GM19455 (cell line): ENCODE measurements around the gene CACNA1B.
"Not testable (repeated sequence)": the region's sequence is repeated elsewhere in the genome, so short reads cannot be mapped to it uniquely, and the experiment has no call there.

Experiments
- ATAC-seq: cut with Tn5 transposase; IDR thresholded peaks from one replicate; pipeline ENCODE4 v1.9.1; 2021; ENCODE audit not compliant: unreplicated experiment

Gene CACNA1B

DNA sequence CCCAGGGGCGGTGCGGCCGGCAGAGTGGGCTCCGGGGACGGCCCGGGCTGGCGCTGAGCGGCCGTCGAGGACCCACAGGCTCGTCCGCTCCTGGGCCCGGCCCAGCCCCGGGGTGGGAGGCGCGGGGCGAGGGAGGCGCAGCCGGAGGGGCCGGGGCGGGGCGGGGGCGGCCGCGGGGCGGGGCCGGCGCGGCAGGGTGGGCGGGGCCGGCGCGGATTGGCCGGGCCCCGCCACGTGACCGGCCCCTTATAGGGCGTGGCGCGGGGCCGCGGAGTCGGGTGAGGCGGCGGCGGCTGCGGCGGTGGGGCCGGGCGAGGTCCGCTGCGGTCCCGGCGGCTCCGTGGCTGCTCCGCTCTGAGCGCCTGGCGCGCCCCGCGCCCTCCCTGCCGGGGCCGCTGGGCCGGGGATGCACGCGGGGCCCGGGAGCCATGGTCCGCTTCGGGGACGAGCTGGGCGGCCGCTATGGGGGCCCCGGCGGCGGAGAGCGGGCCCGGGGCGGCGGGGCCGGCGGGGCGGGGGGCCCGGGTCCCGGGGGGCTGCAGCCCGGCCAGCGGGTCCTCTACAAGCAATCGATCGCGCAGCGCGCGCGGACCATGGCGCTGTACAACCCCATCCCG, at the start of gene CACNA1B:
TSS of gene CACNA1B (plus strand) at position 277 of the 617 bp plus-strand sequence. CDS start at position 429, 152 bp downstream.
- ATAC-seq: not testable (repeated sequence)

DNA sequence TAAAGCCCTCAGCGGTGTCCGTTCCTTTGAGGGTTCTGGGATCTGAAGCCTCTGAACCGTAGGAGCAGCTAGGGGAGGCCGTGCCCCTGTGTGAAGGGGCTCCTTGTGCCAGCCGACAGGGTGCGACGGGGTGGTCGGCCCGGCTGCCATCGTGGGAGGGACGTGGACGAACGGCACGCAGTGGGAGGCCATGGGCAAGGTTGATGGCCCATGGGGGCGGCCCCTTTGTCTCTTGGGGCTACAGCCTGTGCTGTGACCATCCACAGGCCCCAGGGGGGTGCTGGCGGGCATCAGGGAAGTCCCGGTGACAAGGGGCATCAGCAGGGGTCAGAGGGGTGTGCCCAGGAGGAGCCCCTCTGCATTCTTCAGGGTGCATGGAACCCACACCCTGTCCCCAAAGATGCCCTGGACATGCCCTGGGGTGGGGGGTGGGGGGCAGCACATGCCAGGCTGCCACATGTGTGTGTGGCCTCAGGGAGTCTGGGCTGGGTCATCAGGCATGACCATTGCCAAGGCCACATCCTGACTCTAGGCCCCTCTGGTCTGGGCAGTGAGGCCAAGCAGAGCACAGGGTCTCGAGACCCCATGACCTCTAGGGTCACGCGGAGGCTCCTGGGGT, 49.6 kb upstream of the CACNA1B start:
- ATAC-seq: no peak

DNA sequence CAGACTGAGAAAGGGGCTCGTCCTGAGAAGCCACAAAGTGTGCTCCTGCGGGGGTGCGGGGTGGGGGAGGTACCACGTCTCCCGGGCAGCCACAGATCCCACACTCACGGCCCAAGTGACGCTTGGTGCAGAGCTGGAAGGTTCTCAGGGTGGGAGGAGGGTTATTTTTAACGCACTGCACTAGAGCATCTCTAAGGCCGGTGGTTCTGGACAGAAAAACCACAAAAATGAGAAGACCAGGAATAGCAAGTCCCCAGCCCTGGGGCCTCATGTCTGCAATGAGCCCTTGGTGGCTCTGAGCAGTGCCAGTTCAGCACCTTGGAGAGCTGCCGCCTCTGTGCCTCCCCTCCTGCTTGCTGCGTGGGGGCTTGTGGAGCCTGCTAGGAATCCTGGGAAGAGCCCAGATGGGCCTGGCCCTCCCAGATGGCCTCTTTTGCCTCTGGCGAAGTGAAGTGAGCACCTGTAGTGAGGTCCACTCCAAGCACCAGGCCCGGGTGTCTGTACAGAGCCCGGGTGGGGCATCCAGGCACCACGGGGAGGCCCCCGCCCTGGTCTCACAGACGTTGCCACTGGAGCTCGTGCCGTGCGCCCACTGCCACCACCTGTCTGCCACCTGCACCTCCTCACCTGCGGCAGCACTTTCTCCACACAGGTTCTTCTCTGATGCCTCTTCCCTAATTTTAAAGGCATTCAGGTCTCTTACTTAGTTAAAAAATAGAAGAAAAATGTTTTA, 48.9 kb upstream of the CACNA1B start:
- ATAC-seq: no peak

DNA sequence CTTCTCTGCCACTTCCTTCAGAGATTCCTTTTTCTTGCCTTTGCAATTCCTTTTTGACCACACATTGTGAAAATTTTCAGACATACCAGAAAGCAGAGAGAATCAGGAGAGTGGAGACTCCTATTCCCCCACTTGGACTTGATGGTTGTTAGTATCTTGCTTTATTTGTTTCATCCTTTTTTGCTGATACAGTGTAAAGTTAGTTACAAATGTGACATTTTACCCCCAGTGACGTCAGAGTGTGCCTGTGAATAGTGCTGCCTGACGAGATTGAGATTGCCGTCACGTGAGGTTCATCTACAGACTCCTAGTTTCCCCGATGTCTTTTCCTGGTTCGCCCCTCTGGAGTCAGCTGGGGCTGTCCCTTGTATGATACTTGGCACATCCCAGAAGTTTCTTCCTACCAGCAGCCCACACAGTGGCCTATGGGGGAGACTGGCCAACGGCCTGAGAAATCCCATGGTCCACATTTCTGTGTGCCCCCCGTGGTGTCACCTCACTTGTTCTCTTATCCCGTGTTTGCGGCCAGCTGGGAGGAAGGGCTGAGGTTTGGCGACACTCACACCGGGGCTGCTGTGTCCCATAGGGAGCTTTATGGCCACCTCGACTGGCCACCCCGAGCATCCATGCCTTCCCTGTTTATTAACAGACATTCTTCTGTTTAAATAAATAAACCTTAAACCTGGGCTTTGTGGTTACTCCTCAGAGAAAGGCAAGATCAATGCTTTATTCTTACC, 48.2 kb upstream of the CACNA1B start:
- no peak for ATAC-seq

DNA sequence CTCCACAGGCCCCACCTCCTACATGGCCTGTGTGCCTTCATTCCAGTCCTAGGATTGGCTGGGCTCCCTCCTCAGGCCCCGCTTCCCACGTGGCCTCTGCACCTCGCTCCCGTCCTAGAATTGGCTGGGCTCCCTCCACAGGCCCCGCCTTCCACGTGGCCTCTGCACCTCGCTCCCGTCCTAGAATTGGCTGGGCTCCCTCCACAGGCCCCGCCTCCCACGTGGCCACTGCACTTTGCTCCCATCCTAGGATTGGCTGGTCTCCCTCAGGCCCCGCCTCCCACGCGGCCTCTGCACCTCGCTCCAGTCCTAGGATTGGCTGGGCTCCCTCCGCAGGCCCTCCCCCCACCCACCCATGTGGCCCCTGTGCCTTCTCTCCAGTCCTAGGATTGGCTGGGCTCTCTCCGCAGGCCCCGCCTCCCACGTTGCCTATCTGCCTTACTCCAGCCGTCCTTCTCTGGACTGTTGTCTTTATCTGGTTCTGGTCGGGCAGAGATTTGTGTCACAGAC, 45.3 kb upstream of the CACNA1B start:
- ATAC-seq: no peak

DNA sequence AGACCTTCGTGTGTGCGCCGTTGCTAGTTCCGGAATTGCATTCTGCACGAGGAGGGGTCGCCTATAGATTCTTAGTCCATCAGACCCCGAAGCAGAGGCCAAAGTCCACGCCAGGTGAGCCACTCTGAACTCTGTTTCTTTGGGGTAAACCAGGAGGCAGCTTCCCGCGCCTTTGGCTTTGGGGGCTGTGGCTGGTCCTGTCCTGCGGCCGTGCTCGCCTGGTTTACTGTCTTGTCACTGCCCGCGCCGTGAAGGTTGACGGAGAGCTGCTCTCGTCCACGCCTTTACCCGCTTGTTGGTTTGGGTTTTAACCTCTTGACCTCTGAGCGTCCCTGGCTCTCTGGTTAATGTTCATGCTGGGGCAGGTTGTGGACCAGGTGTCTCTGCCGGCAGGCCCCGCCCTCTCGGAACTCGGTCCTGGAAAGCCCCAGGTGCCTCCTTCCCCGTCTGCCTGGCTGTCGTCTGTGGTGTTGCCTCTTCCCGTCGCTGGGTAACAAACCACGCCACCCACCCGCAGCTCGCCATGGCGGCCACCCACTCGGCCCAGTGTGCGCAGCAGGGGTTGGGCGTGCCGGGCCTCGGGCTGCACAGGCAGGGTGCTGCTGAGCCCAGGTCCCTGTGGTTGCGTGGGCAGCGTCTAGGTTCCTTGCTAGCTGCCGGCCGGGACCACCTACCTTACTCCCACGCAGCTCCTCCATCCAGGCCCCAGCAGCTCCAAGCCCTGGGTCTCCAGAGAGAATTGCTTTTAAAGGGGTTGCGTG, 44.6 kb upstream of the CACNA1B start:
- ATAC-seq: no peak

DNA sequence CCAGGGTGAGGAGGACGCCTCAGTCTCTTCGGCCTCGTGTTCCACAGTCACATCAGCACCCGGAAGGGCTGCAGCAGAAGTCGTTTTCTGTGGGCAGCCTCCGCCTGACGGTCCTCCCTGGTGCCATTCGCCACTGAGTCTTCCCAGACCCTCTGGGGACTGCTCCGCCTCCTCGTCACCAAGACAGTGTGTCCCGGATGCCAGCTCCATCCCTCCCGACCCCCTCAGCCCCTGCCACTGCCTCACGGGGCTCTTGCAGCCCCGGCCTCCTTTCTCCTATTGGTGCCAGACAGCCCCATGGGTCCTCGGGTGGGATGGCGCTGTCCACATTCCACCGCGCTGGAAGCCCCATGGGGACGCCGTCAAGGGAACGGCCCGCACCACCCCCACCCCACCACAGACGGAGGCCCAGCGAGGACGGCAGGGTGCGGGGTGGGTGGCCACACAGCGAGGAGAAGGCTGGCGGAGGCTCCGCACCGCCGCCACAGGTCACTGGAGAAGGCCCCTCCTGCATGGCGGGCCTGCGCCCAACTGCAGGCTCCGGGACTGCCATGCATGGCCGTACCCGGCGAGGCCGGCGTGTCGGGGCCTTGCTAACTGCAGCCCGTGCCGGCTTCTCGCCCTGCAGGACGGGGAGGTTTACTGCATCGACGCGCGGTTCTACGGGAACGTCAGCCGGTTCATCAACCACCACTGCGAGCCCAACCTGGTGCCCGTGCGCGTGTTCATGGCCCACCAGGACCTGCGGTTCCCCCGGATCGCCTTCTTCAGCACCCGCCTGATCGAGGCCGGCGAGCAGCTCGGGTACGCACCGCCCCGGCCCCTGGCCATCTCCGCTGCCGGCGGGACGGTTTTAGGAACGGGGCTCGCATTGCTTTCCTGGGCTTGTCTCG, 43.6 kb upstream of the CACNA1B start:
- ATAC-seq: no peak

DNA sequence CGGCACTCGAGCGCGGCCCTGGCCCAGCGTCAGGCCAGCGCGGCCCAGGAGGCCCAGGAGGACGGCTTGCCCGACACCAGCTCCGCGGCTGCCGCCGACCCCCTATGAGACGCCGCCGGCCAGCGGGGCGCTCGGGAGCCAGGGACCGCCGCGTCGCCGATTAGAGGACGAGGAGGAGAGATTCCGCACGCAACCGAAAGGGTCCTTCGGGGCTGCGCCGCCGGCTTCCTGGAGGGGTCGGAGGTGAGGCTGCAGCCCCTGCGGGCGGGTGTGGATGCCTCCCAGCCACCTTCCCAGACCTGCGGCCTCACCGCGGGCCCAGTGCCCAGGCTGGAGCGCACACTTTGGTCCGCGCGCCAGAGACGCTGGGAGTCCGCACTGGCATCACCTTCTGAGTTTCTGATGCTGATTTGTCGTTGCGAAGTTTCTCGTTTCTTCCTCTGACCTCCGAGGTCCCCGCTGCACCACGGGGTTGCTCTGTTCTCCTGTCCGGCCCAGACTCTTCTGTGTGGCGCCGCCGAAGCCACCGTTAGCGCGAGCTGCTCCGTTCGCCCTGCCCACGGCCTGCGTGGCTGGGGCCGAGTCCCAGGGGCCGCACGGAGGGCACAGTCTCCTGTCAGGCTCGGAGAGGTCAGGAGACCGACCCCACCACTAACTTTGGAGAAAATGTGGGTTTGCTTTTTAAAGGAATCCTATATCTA, 42.6 kb upstream of the CACNA1B start:
- no peak for ATAC-seq

DNA sequence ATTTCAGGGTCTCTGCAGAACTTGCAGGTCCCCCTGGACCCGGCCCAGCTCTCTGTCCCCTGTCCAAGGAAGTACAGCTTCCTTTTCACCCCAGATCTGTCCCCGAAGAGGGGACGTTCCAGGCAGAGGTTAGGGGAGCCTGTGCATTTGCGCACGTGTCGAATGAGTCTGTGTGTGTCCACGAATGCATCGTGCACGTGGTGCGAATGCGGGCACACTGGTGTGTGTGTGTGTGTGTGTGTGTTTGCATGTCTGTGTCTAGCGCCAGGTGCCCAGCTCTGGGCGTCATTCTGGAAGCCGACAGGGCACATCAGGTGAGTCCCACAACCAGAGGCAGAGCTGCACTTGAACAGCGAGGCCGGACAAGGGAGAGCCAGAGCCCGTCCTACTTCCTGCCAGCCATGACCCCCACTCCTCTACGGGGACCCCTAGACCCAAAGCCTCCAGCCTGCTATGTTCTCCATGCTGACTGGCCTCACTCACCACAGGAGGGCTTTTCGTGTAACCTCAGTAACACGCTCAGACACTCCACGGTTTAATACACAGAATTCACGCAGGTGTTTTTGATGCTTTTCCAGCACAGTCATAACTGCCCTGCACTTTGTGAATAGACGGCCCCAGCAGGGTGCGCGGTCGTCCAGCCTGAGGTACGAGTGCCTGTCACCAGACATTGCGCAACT, 41.3 kb upstream of the CACNA1B start:
- no peak for ATAC-seq

DNA sequence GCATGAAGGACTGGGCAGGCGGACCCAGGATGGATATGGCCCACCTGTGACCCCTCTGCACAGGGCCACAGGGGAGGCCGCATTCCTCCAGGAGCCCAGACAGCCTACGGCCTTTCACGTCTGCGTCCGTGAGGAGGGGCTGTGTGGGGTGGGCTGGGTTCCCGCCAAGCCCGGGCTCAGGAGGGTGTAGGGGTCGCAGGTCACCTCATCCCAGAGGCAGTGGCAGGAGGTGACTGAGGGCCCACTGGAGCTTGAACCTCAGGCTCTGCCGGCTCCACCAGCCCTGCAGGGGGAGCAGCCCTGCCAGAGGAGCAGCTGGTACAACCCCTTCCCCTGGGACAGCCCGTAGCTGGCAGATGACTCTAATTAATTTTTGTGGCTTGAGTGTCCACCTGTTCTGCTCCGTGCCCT, 40.7 kb upstream of the CACNA1B start:
- ATAC-seq: no peak

DNA sequence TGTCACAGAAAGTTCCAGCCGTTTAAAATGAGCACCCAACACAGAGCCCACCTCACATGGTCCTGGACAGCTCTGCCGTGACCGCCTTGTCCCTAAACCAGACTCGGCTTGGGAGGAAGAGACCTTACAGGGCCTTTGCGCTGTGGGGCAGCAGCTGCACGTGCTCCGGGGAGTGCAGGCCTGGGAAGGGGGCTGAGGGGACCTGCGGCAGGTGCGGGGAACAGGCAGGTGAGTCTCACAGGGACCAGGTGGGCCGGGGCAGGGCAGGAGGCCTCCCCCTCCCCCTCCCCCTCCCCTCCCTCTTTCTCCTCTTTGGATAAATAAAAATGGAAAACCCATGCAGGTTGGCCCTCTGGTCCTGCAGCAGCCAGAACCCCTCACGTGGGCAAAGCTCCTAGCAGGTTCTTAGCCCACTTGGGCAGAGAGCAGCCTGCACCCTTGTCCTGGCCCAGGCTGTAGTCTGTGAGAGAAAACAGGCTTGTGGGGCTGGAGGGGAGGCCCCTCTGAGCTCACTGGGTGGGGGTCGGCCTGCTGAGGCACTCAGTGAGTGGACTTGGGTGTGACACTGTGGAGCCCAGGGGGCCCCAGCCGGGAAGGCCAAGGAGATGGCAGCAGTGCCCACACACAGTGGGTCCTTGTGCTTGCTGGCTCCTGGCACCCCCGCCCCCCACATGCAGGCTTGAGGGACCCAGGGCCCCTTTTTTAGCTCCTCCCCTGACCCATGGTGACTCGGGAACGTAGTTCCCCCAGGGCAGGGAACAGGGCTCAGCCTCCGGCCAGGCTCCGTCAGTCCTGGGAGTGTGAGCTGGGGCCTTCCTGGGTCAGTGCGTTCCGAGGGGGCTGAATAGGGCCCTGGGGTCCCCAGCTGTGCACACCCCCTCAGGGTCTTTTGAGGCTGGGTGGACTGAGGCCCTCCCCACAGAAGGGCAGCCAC, 40.0 kb upstream of the CACNA1B start:
- ATAC-seq: no peak

DNA sequence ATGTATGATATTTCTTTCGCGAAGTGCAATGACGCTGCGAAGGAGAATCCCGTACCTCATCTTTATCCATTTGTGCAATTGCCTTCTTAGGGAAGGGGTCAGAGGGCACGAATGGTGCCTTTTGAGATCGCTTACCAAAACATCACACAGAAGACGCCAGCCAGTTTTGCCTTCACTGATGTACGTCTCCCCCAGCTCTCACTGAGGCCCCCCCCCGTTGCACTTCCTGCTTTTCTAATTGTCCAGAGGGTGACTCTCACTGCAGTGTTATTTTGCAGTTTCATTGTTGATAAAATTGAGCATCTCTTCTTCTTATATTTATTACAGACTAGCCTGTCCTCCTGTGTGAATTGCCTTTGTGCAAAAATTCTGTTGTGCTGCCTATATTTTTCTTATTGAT, 39.0 kb upstream of the CACNA1B start:
- no peak for ATAC-seq

DNA sequence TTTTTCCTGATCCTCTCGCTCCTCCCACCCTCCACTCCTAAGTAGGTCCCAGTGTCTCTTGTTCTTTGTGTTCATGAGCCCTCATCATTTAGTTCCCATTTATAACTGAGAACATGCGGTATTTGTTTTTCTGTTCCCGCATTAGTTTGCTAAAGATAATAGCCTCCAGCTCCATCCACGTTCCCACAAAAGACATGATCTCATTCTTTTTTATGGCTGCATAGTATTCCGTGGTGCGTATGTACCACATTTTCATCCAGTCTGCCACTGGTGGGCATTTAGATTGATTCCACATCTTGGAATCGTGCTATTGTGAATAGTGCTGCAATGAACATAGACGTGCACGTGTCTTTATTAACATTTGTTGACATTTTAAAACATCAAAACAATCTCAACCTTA, 34.2 kb upstream of the CACNA1B start:
- no peak for ATAC-seq

DNA sequence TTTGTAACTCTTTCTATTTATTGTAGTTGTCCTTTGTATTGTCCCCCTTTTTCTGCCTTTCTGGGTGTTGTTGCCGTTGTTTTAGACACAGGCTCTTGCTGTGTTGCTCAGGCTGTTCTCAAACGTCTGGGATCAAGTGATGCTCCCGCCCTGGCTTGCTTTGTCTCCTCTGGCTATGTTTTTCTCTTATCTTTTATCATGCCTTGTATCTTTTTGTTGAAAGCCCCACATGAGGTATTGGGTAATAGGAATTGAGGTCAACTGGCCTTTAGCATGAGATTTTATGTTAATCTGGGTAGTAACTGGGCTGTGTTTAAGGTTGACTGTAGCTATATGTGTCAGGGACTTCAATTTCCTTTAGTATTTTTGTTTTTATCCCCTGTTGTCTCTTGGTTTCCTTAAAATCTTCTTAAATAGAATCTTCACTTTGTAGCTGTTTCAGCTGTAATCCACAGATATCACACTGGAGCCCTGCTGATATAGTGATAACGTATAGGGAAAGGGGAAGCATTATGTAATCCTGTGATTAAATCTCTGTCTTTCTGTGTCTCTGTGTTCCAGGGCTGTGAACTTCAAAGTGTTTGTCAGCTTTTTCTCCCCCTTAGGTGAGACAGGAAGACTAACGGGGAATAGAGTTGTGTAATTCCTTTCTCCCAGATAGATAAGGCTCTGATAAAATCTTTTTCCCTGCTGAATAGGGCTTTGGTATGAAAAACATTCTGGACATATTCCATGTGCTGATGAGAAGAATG, 25.9 kb upstream of the CACNA1B start:
- ATAC-seq: no peak

DNA sequence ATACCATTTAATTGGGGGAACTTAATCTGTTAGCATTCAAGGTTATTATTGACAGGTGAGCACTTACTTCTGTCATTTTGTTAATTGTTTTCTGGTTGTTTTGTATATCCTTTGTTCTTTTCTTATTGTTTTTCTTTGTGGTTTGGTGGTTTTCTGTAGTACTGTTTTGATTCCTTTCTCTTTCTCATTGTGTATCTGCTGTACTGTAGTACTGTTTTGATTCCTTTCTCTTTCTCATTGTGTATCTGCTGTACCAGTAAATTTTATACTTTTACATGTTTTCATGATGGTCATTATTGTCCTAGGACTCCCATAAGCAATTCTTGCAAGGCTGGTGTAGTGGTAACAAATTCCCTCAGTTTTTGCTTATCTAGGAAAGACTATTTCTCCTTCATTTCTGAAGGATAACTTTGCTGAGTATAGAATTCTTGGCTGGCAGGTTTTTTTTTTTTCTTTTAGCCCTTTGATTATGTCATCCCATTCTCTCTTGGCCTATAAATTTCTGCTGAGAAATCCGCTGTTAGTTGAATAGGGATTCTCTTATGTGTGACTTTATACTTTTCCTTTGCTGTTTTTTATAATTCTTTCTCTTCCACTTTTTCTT, 24.1 kb upstream of the CACNA1B start:
- no peak for ATAC-seq

DNA sequence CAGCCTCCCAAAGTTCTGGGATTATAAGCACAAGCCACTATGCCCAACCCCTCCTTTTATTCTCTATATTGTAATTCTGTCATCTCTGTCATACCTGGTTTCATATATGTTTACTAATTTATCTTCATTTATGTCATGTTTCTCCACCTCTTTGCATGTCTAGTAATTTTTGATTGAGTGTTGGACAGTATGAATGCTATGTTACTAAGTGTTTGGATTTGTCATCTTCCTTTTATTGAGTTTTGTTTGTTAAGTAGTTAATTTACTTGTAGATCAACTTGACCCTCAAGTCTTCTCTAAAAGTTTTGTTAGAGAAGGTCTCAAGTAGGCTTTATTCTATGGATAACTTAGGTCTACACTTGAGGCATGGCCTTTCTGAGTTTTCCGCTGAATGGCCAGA, 17.2 kb upstream of the CACNA1B start:
- no peak for ATAC-seq
